A549 (cell line): ENCODE results near the gene TMEM225B. TPM values are rescaled to one million over a fixed set of nuclear protein-coding genes. Genes with fewer than 3 reads are reported as not detected.

ENCODE experiments used
- ATAC-seq, 2 experiments: fragments of 200-7000 bp in 1 of 2; fragments of >200 bp in 1 of 2; cut with Nextera tagmentation in 1 of 2; cut with Tn5 transposase in 1 of 2; 3 replicates each; pipeline versions ENCODE4 v1.8.0 to v1.9.1; 2018 to 2020; ENCODE audit warnings: mild to moderate bottlenecking in 1 of 2, moderate library complexity in 1 of 2
- CTCF ChIA-PET: fragments of 300-600 bp; sonication (Branson Sonifier 250); formaldehyde crosslinking; extraction: SDS; loops from one replicate; lab custom pipeline; 2021; ENCODE audit warnings: antibody characterized with exemption, inconsistent platforms; lab: Yijun Ruan, JAX
- POLR2A ChIA-PET: fragments of 350-600 bp; formaldehyde crosslinking; extraction: SDS; loops from one replicate; lab custom pipeline; 2021; ENCODE audit warnings: antibody characterized with exemption, inconsistent platforms; lab: Yijun Ruan, JAX
- DNase-seq, 2 experiments: peaks; one replicate each; pipeline versions ENCODE4 v3.0.0 to v3.0.0-alpha.2; 2011 to 2016; ENCODE audit warnings: low read depth in 1 of 2, low spot score in 1 of 2
- FAIRE-seq: peaks from 2 replicates; lab custom pipeline; 2011; peaks lifted over from hg19 to GRCh38; lab: Jason Lieb, UNC
- H3K27ac ChIP-seq, 2 experiments: fragments of >200 bp; sonication (Bioruptor Twin); formaldehyde crosslinking; 3 replicates each; pipeline ENCODE4 v1.5.1; 2016 to 2017
- H3K4me1 ChIP-seq: fragments of >200 bp; sonication (Bioruptor Twin); formaldehyde crosslinking; 3 replicates; pipeline ENCODE4 v1.6.1; 2016
- H3K4me2 ChIP-seq: fragments of >200 bp; sonication (Bioruptor Twin); formaldehyde crosslinking; 3 replicates; pipeline ENCODE4 v1.6.1; 2016
- H3K4me3 ChIP-seq: fragments of >200 bp; sonication (Bioruptor Twin); formaldehyde crosslinking; 3 replicates; pipeline ENCODE4 v1.5.1; 2016
- H3K9me3 ChIP-seq: fragments of >200 bp; sonication (Bioruptor Twin); formaldehyde crosslinking; 3 replicates; pipeline ENCODE4 v1.6.1; 2016
- BCL3 ChIP-seq: fragments of >200 bp; sonication (Bioruptor Twin); formaldehyde crosslinking; IDR thresholded peaks from 3 replicates; pipeline ENCODE4 v1.6.1; 2016
- BHLHE40 ChIP-seq: IDR thresholded peaks from 2 replicates; pipeline ENCODE4 v1.6.1; 2012; ENCODE audit warnings: low read depth, low read length, inconsistent platforms
- CBX8 ChIP-seq: fragments of 200-600 bp; sonication (generic); IDR thresholded peaks from 2 replicates; pipeline ENCODE4 v1.6.1; 2016
- CHD2 ChIP-seq: fragments of 150-350 bp; IDR thresholded peaks from 2 replicates; pipeline ENCODE4 v1.6.1; 2014; ENCODE audit warnings: low read length; ENCODE audit not compliant: partially characterized antibody
- CHD4 ChIP-seq: fragments of 200-600 bp; sonication (generic); IDR thresholded peaks from 2 replicates; pipeline ENCODE4 v1.6.1; 2016; ENCODE audit warnings: antibody characterized with exemption, mild to moderate bottlenecking, borderline replicate concordance
- E2F6 ChIP-seq: IDR thresholded peaks from 2 replicates; pipeline ENCODE4 v1.6.1; 2012; ENCODE audit warnings: low read depth, borderline replicate concordance
- EHMT2 ChIP-seq: fragments of 200-600 bp; sonication (generic); IDR thresholded peaks from 2 replicates; pipeline ENCODE4 v1.6.1; 2016; ENCODE audit warnings: antibody characterized with exemption, low read depth, mild to moderate bottlenecking, moderate library complexity
- EP300 ChIP-seq, 2 experiments: fragments of >200 bp; sonication (Bioruptor Twin); formaldehyde crosslinking; IDR thresholded peaks; 2 replicates in 1 of 2; 3 replicates in 1 of 2; pipeline ENCODE4 v1.6.1; 2016 to 2017
- FOSL2 ChIP-seq, 2 experiments: fragments of 450-650 bp in 1 of 2; fragments of >200 bp in 1 of 2; sonication (Bioruptor Twin) in 1 of 2; formaldehyde crosslinking; IDR thresholded peaks; 2 replicates each; pipeline versions ENCODE4 v1.5.0 to v1.6.1; 2016 to 2020; ENCODE audit warnings: mild to moderate bottlenecking in 1 of 2, moderate library complexity in 1 of 2
- GATA3 ChIP-seq: IDR thresholded peaks from 2 replicates; pipeline ENCODE4 v1.6.1; 2012; ENCODE audit warnings: borderline replicate concordance
- HES2 ChIP-seq: fragments of >200 bp; sonication (Bioruptor Twin); formaldehyde crosslinking; IDR thresholded peaks from 2 replicates; pipeline ENCODE4 v1.6.1; 2016
- HEYL ChIP-seq: fragments of 250-450 bp; sonication (Bioruptor Pico); IDR thresholded peaks from 2 replicates; pipeline ENCODE4 v1.8.0; 2021; ENCODE audit warnings: mild to moderate bottlenecking, moderate library complexity
- HMGXB4 ChIP-seq: fragments of 250-450 bp; sonication (Bioruptor Pico); IDR thresholded peaks from 2 replicates; pipeline ENCODE4 v1.5.0; 2021; ENCODE audit warnings: mild to moderate bottlenecking, moderate library complexity, borderline replicate concordance
- HOXA7 ChIP-seq: fragments of 250-450 bp; sonication (Bioruptor Pico); IDR thresholded peaks from 2 replicates; pipeline ENCODE4 v1.5.0; 2020; ENCODE audit warnings: mild to moderate bottlenecking, moderate library complexity
- JUN ChIP-seq, 2 experiments: fragments of >200 bp; sonication (Bioruptor Twin); formaldehyde crosslinking; IDR thresholded peaks; 2 replicates in 1 of 2; 3 replicates in 1 of 2; pipeline ENCODE4 v1.6.1; 2016 to 2017
- MAX ChIP-seq: IDR thresholded peaks from 2 replicates; pipeline ENCODE4 v1.6.1; 2012
- POLR2AphosphoS2 ChIP-seq: conservative IDR thresholded peaks from 2 replicates; pipeline ENCODE4 v1.6.1; 2012; ENCODE audit warnings: low read length, improper control_type of control experiment, inconsistent platforms
- RCOR1 ChIP-seq: fragments of 150-350 bp; IDR thresholded peaks from 2 replicates; pipeline ENCODE4 v1.6.1; 2014; ENCODE audit warnings: antibody characterized with exemption, low read length, low read depth
- RFX5 ChIP-seq: fragments of 450-650 bp; IDR thresholded peaks from 2 replicates; pipeline ENCODE4 v1.7.1; 2014; ENCODE audit warnings: antibody characterized with exemption, mild to moderate bottlenecking, moderate library complexity
- ZC3H11A ChIP-seq: fragments of 450-650 bp; IDR thresholded peaks from 2 replicates; pipeline ENCODE4 v1.6.1; 2014; ENCODE audit warnings: antibody characterized with exemption, mild to moderate bottlenecking
- ZSCAN20 ChIP-seq: fragments of 250-450 bp; sonication (Bioruptor Pico); IDR thresholded peaks from 2 replicates; pipeline ENCODE4 v1.8.0; 2022; ENCODE audit warnings: mild to moderate bottlenecking, moderate library complexity
- WGBS: methylation state at CpG from one replicate; pipeline ENCODE4 v1.1.6; 2017; ENCODE audit errors: missing lambda C conversion rate; 5-methylcytosine and 5-hydroxymethylcytosine counted together
- polyA plus RNA-seq, 4 experiments: library from polyadenylated mRNA; depleted of rRNA in 3 of 4; stranded (reverse); fragments of >200 nt; fragmentation: RNase III in 1 of 4; extraction: RNeasy Plus Mini Kit Qiagen cat#74134 plus additional on column Dnase treatment in 1 of 4; gene quantifications; 2 replicates in 3 of 4; 3 replicates in 1 of 4; pipeline ENCODE4 v1.2.3, GENCODE V29; 2011 to 2017
- TF ChIP-seq, protein P1 (sequence below): IDR thresholded peaks from 2 replicates; pipeline ENCODE4 v1.6.1; 2012
- TF ChIP-seq, protein P2 (sequence below): fragments of >200 bp; sonication (Bioruptor Twin); formaldehyde crosslinking; IDR thresholded peaks from 3 replicates; pipeline ENCODE4 v1.5.1; 2016

The TMEM225B gene
- polyA plus RNA-seq, 2 of the 4 experiments (the other 2 are of a cell fraction), result 0.59 to 5.4 TPM

DNA sequence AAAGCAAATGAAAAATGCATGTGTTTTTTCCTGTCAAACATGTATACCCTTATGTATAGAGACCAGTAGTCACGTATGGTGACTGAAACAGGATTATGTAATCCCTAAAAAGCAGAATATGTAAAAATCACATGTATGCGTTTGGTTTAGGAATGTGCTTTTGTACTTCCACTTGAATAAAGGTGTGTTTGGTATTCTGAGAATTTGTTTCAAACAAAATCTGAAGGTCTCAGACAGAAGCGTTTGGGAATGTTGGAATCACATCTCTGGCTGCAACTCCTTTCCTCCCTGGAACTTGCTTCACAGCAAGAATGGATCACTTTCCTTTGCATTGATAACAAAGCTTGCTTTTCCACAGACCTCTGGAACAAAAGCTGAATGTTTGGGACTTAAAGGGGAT is 21.8 kb upstream of the TMEM225B start:
- DNase-seq (no peak), ATAC-seq (no peak)
- no peak overlapping the region for H3K4me2 ChIP-seq
- WGBS, result 84% methylated on average over 3 of the region's 3 CpGs
- CTCF ChIA-PET, result interaction anchor here (1.7 kb wide), 1 partner anchor 40 kb away, joined by 5 read pairs; the partner anchor contains the start of gene ZSCAN25
- POLR2A ChIA-PET, result no interaction called here
- H3K4me1 ChIP-seq, result no peaks in the 10 kb centered on the region
- no peaks in the 10 kb centered on the region for H3K9me3 ChIP-seq
- H3K4me3 ChIP-seq, result no peak overlapping the region
- H3K27ac ChIP-seq, result no peak overlapping the region
- TF ChIP-seq EP300 (IDR thresholded peaks at IDR 0.05) (no peak), CHD4 (no peak), HOXA7 (CRISPR knock-in tag) (no peak), HES2 (no peak), JUN (IDR thresholded peaks at IDR 0.05) (no peak), BHLHE40 (no peak), ZSCAN20 (no peak), RCOR1 (no peak), CHD2 (no peak), CBX8 (no peak), BCL3 (no peak), GATA3 (no peak), E2F6 (no peak), RFX5 (no peak), HEYL (CRISPR knock-in tag) (no peak)
- TF ChIP-seq, protein P1, sequence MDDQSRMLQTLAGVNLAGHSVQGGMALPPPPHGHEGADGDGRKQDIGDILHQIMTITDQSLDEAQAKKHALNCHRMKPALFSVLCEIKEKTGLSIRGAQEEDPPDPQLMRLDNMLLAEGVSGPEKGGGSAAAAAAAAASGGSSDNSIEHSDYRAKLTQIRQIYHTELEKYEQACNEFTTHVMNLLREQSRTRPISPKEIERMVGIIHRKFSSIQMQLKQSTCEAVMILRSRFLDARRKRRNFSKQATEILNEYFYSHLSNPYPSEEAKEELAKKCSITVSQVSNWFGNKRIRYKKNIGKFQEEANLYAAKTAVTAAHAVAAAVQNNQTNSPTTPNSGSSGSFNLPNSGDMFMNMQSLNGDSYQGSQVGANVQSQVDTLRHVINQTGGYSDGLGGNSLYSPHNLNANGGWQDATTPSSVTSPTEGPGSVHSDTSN, result no peak
- TF ChIP-seq, all 56 proteins: peak for 0
- no peak for FAIRE-seq

DNA sequence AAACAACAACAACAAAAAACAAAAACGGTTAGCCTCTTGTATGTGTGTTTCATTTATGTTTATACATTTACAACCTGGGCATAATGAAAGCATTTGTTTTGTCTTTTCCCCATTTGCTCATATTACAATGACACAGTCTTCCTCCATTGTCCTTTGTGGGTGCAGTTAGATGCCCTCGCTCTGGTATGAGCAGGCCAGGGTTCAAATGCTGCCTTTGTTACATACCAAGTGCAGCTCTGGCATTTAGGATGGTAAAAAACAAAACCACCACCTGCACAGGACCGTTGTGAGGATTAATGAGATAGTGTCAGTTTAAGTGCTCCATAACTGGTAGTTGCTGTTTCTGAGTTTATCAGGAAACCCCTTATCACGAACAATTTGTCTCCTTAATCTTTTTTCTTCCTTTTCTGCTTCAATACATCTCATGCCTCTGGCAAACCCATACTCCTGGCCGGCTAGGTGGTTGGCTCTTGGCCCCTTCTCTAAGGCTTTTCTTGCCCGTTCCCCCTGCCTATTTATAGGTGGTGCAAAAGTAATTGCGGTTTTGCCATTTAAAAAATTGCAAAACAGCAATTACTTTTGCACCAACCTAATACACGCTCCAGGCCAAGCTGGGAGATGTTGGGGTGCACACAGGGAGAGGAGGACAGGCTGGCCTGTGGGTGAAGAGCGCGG is 18.6 kb upstream of the TMEM225B start:
- H3K4me1 ChIP-seq, result no peaks in the 10 kb centered on the region
- no peak overlapping the region; the same call in 2 of the 3 replicates for H3K4me3 ChIP-seq
- 87% methylated on average over 10 of the region's 10 CpGs for WGBS
- H3K9me3 ChIP-seq, result no peaks in the 10 kb centered on the region
- FAIRE-seq (no peak), ATAC-seq (no peak), DNase-seq (no peak)
- no peak overlapping the region for H3K27ac ChIP-seq
- CTCF ChIA-PET, result interaction anchor here (1.0 to 1.3 kb wide), 2 partner anchors 8 to 129 kb away, joined by 4 read pairs; no protein-coding TSS in a partner anchor
- TF ChIP-seq EHMT2 (no peak), RCOR1 (no peak), POLR2AphosphoS2 (no peak)
- peak overlapping the region; percentile 53 for H3K4me2 ChIP-seq
- POLR2A ChIA-PET, result no interaction called here

GRCh38 chr7:99579956-99580777 is 17.9 kb upstream of the TMEM225B start:
- POLR2A ChIA-PET, result interaction anchor here (1.0 to 1.5 kb wide), 2 partner anchors 22 to 37 kb away, joined by 4 read pairs; partner anchors contain the start of genes ZNF655 and ZSCAN25
- no peaks in the 10 kb centered on the region for H3K9me3 ChIP-seq
- H3K4me1 ChIP-seq, result no peaks in the 10 kb centered on the region
- H3K4me3 ChIP-seq, result peak overlapping the region; percentile 42
- peak overlapping the region in 1 of 2 experiments; percentile 50; a peak in 3 of 6 replicates for H3K27ac ChIP-seq
- peak; percentile 62 to 69 for ATAC-seq
- no peak for FAIRE-seq
- DNase-seq, result no peak
- CTCF ChIA-PET, result interaction anchor here (0.6 to 1.3 kb wide), 8 partner anchors 9 to 133 kb away, joined by 3 to 5 read pairs (median 4); no protein-coding TSS in a partner anchor
- WGBS, result 73% methylated on average over 54 of the region's 54 CpGs
- peak overlapping the region; percentile 53 for H3K4me2 ChIP-seq
- TF ChIP-seq MAX (0 out of 2 replicates have a peak, but pooled peaks have one; percentile 18), FOSL2 (IDR thresholded peaks at IDR 0.05) (no peak), FOSL2 (CRISPR knock-in tag; IDR thresholded peaks at IDR 0.05) (no peak), HMGXB4 (CRISPR knock-in tag) (no peak), BHLHE40 (no peak), E2F6 (no peak), ZC3H11A (no peak)
- TF ChIP-seq, protein P2, sequence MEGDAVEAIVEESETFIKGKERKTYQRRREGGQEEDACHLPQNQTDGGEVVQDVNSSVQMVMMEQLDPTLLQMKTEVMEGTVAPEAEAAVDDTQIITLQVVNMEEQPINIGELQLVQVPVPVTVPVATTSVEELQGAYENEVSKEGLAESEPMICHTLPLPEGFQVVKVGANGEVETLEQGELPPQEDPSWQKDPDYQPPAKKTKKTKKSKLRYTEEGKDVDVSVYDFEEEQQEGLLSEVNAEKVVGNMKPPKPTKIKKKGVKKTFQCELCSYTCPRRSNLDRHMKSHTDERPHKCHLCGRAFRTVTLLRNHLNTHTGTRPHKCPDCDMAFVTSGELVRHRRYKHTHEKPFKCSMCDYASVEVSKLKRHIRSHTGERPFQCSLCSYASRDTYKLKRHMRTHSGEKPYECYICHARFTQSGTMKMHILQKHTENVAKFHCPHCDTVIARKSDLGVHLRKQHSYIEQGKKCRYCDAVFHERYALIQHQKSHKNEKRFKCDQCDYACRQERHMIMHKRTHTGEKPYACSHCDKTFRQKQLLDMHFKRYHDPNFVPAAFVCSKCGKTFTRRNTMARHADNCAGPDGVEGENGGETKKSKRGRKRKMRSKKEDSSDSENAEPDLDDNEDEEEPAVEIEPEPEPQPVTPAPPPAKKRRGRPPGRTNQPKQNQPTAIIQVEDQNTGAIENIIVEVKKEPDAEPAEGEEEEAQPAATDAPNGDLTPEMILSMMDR, result peak; percentile 25
